ENCODE measurements around the gene DLX4.

Gene DLX4

DNA sequence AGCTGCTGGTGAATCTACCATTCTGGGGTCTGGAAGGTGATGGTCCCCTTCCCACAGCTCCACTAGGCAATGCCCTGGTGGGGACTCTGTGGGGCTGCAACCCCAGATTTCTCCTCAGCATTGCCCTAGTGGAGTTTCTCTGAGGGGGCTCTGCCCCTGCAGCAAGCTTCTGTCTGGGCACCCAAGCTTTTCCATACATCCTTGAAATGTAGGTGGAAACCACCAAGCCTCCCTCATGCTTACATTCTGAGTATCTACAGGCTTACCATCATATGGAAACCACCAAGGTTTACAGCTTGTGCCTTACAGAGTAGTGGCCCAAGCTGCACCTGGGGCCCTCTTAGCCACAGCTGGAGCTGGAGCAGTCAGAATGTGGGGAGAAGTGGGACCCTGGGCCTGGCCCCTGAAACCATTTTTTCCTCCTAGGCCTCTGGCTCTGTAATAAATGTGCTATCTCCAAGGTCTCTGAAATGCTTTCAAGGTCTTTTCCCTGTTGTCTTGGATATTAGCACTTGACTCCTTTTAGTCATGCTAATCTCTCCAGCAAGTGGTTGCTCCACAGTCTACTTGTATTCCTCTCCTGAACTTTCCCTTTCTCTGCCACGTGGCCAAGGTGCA, 45.6 kb downstream of the DLX4 start:
- no peak for DNase-seq (ENCODE audit: low spot score)

DNA sequence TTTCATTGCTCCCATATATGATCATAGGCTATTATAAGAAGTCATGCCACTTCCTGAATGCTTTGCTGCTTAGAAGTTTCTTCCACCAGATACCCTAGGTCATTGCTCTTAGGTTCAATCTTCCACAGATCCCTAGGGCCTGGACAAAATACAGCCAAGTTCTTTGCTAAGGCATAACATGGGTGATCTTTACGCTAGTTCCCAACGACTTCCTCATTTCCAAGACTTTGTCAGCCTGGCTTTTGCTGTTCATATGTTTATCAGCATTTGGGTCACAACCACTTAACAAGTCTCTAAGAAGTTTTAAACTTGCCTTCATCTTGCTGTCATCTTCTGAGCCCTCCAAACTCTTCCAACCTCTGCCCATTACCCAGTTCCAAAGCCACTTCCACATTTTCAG, 46.2 kb downstream of the DLX4 start:
- no peak for DNase-seq (ENCODE audit: low spot score)

DNA sequence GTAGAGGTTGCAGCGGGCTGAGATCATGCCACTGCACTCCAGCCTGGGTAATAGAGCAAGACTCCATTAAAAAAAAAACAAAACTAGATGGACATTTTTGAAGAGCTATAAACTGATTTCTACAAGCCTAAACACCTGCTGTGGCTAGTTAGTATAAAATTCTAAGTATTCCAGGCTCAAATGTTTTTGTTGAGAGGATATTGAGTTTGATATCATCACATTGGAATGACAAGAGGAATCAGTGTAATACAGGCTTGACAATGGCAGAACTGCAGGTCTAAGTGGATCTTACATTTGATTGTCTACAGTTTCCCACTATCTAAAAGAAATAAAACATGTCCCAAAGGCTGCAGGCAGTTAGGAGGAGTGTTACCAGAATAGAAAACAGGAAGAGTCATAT, 49.9 kb downstream of the DLX4 start:
- DNase-seq (ENCODE audit: low spot score), result peak; percentile 5

DNA sequence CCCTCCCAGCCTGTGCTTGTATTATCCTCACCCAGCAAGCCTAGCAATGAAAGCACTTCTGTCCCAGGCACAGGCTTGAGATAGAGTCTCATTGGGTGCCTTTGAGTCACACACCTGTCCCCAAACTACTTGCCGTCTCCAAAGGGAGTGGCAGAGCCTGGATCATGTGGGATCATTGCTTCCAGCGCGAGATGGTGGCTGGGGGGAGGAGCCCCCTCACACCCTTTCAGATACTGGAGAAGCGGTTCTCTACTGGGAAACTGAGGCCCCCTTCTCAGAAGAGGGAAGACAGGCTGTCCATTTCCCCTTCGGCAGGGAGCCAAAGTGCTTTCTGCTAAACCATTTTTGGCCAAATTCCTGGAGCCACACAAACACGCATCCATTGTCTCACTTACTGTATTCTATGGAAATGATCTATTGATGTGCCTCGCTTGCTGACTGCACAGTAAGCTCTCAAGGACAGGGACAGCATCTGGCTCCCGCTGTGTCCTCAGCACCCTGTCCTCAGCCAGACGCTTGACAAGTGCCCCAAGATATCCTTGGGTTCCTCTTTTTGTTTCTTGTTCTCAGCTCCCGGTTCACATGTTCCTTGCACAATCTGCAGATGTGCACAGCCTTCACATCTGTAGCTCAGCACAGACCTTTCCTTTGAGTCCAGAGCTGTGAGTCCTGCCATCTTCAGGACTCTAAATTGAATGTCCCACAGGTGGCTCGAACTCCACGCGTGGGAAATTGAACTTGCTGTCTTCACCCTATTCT, 52.0 kb downstream of the DLX4 start:
- peak; percentile 2 for DNase-seq (ENCODE audit: low spot score)

DNA sequence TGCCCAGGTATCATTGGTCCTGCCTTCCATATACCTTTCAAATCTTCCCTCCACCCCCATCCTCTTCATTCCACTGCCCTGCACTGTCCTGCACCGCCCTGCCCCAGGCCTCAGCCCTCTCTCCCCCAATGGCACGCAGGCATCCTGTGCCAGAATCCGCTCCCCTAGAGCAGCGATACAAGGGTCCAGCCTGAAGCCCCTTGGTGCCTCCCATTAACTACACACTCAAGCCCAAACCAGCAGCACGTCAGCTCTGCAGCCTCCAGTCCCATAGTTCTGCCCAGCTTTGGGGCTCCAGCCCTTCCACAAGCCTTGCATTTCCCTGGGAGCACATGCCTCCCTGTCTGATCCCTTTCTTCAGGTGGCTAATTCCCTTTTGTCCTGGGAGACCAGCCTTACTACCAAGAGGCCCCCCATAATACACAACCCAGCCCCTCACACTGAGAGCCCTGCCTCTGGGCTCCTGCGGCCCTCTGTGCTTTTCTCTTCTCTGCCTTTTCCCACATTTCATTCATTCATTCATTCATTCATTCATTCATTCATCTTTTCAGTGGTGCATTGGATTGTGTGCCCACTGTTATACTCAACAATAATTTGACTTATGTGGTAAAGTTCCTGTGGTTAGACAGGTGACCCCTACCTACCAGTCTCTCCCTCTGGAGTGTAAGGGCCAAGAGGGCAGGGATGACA, 52.8 kb downstream of the DLX4 start:
- no peak for DNase-seq (ENCODE audit: low spot score)

DNA sequence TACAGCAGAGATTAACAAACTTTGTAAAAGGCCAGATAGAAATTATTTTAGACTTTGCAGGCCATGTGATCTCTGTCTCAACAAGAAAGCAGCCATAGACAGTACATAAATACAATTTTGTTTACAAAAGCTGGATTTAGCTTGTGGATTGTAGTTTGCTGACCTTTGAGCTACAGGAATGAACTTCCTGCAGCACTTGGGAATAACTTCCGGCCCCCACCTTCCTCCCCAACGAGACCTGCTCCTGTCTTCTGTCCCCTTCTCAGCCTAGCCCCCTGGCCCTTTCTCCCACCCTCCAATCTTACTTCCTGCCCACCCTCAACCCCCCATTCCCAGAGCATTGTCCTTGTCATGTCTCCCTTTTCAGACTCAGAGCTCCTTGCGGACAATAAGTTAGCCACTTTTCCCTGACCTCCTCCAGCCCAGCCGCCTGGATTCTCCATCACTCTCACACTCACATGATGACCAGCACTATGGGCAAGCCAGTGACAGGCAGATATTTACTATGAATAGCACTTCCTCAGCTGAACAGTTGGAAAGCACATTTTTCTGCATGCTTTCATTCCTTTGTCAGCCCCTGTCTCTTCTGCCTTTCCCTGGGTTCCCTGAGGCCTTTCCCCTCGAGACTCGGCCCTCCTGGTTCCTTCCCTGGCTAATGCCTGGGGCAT, 53.6 kb downstream of the DLX4 start:
- peak; percentile 8 for DNase-seq (ENCODE audit: low spot score)

DNA sequence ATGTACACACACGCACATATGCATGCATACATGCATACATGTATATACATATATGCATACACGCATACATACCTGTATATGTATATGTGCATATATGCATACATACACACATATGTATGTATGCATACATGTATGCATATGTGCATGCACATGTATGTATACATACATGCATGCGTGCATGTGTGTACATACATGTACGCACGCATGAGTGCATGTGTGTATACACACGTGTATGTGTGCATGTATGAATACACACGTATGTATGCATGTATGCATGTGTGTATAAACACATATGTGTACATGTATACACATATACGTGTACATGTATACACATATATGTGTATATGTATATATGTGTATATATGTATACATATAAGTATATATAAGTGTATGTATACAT, 54.5 kb downstream of the DLX4 start:
- no peak for DNase-seq (ENCODE audit: low spot score)

Data from AG08396 (cell line).